NT2/D1 (cell line): Measurements from ENCODE around the gene POLR2L.

Experiments used
- DNase-seq: peaks from one replicate; pipeline ENCODE4 v3.0.0-alpha.2; 2011; ENCODE audit warnings: low read depth, low spot score
- H3K27me3 ChIP-seq: 2 replicates; pipeline ENCODE4 v1.6.0; 2011; ENCODE audit warnings: mild to moderate bottlenecking; ENCODE audit not compliant: insufficient read length, insufficient read depth
- H3K36me3 ChIP-seq: 2 replicates; pipeline ENCODE4 v1.6.1; 2011; ENCODE audit warnings: mild to moderate bottlenecking, low read length, mixed read lengths; ENCODE audit not compliant: insufficient read depth, insufficient read length
- H3K4me1 ChIP-seq: 2 replicates; pipeline ENCODE4 v1.5.1; 2011; ENCODE audit not compliant: insufficient read depth, insufficient read length
- H3K4me3 ChIP-seq: 2 replicates; pipeline ENCODE4 v1.5.1; 2011; ENCODE audit warnings: low read depth; ENCODE audit not compliant: insufficient read length
- H3K9ac ChIP-seq: 2 replicates; pipeline ENCODE4 v1.6.0; 2011; ENCODE audit warnings: low read depth; ENCODE audit not compliant: insufficient read length
- H3K9me3 ChIP-seq: 2 replicates; pipeline ENCODE4 v1.5.1; 2011; ENCODE audit warnings: mild to moderate bottlenecking, low read length; ENCODE audit not compliant: insufficient read depth
- SUZ12 ChIP-seq: IDR thresholded peaks from 2 replicates; pipeline ENCODE4 v1.6.1; 2011; ENCODE audit not compliant: insufficient read length, insufficient read depth; ENCODE audit errors: extremely low read depth
- YY1 ChIP-seq: IDR thresholded peaks from 2 replicates; pipeline ENCODE4 v1.6.1; 2011; ENCODE audit not compliant: insufficient read length, insufficient read depth
- ZNF274 ChIP-seq: IDR thresholded peaks from 2 replicates; pipeline ENCODE4 v1.6.1; 2011; ENCODE audit warnings: mild to moderate bottlenecking, low read depth, low read length

Gene POLR2L

GRCh38 chr11:827897-828192 lies 14.5 kb downstream of the POLR2L start, which contains the start of gene CRACR2B:
TSS of gene CRACR2B (plus strand) at chr11:827919. CDS start at chr11:828608, 689 bp downstream.
- H3K27me3 ChIP-seq: peaks cover 69% of the 10 kb centered on the region

GRCh38 chr11:827146-827896 lies 15.0 kb downstream of the POLR2L start:
- Histone ChIP-seq H3K9me3 (no peaks in the 10 kb centered on the region), H3K4me1 (peaks cover 39% of the 10 kb centered on the region), H3K27me3 (peaks cover 69% of the 10 kb centered on the region), H3K36me3 (peaks cover 23% of the 10 kb centered on the region), H3K4me3 (peak overlapping the region; percentile 28), H3K9ac (peak overlapping the region; percentile 74)
- TF ChIP-seq YY1: no peak
- no peak for TF ChIP-seq ZNF274
- TF ChIP-seq SUZ12: no peak
- DNase-seq: no peak

More at GRCh38 chr11:827897-828192, 14.5 kb downstream of the POLR2L start, which contains the start of gene CRACR2B:
- Histone ChIP-seq H3K9ac (peak within 1 kb of the TSS; percentile 86), H3K36me3 (peaks cover 20% of the 10 kb centered on the region), H3K9me3 (no peaks in the 10 kb centered on the region), H3K4me1 (peaks cover 39% of the 10 kb centered on the region), H3K4me3 (peak within 1 kb of the TSS; percentile 62)
- no peak for DNase-seq
- TF ChIP-seq SUZ12 (no peak), YY1 (no peak), ZNF274 (no peak)

- Histone ChIP-seq H3K9ac (peak overlapping the region; percentile 74), H3K27me3 (peaks cover 64% of the 10 kb centered on the region), H3K4me1 (peaks cover 33% of the 10 kb centered on the region), H3K9me3 (no peaks in the 10 kb centered on the region), H3K4me3 (peak overlapping the region; percentile 28), H3K36me3 (peaks cover 29% of the 10 kb centered on the region)
- TF ChIP-seq SUZ12: no peak
- no peak for TF ChIP-seq YY1
- no peak for TF ChIP-seq ZNF274
- DNase-seq: no peak
Measured at GRCh38 chr11:826836-827145, 15.5 kb downstream of the POLR2L start.

- DNase-seq: no peak
- Histone ChIP-seq H3K9ac (peak overlapping the region; percentile 38), H3K36me3 (peaks cover 34% of the 10 kb centered on the region), H3K27me3 (peaks cover 58% of the 10 kb centered on the region), H3K4me1 (peaks cover 31% of the 10 kb centered on the region), H3K9me3 (no peaks in the 10 kb centered on the region), H3K4me3 (no peak overlapping the region)
- TF ChIP-seq ZNF274 (no peak), SUZ12 (no peak), YY1 (no peak)
Measured at GRCh38 chr11:826227-826621, 16.1 kb downstream of the POLR2L start.

- Histone ChIP-seq H3K9me3 (no peaks in the 10 kb centered on the region), H3K9ac (peak overlapping the region; percentile 38), H3K4me3 (no peak overlapping the region), H3K36me3 (peaks cover 39% of the 10 kb centered on the region), H3K4me1 (peaks cover 37% of the 10 kb centered on the region), H3K27me3 (peaks cover 58% of the 10 kb centered on the region)
- no peak for DNase-seq
- TF ChIP-seq SUZ12: no peak
- TF ChIP-seq ZNF274: no peak
- no peak for TF ChIP-seq YY1
Measured at GRCh38 chr11:825366-826226, 16.7 kb downstream of the POLR2L start.

- TF ChIP-seq SUZ12: no peak
- no peak for TF ChIP-seq YY1
- TF ChIP-seq ZNF274: no peak
- Histone ChIP-seq H3K9me3 (no peaks in the 10 kb centered on the region), H3K4me3 (no peak overlapping the region), H3K4me1 (peaks cover 40% of the 10 kb centered on the region), H3K36me3 (peaks cover 39% of the 10 kb centered on the region), H3K9ac (no peak overlapping the region), H3K27me3 (peaks cover 55% of the 10 kb centered on the region)
- no peak for DNase-seq
Measured at GRCh38 chr11:824942-825341, 17.4 kb downstream of the POLR2L start.

GRCh38 chr11:824292-824880 lies 17.9 kb downstream of the POLR2L start:
- DNase-seq: no peak
- Histone ChIP-seq H3K9me3 (no peaks in the 10 kb centered on the region), H3K36me3 (peaks cover 39% of the 10 kb centered on the region)

More at GRCh38 chr11:824292-824880, 17.9 kb downstream of the POLR2L start:
- Histone ChIP-seq H3K27me3 (peaks cover 52% of the 10 kb centered on the region), H3K4me1 (peaks cover 36% of the 10 kb centered on the region), H3K9ac (no peak overlapping the region), H3K4me3 (no peak overlapping the region)
- TF ChIP-seq YY1 (no peak), SUZ12 (no peak), ZNF274 (no peak)
